Skeletal muscle satellite cell (primary cell): ENCODE measurements around the gene CLMN.
A peak's percentile ranks its signal among the peaks of the same experiment; 100 is the strongest.

Experiments
- H3K27me3 ChIP-seq: 2 replicates; pipeline ENCODE4 v1.7.0; 2013; ENCODE audit warnings: low read length; ENCODE audit not compliant: control insufficient read depth, insufficient read depth
- H3K36me3 ChIP-seq: 2 replicates; pipeline ENCODE4 v1.7.0; 2013; ENCODE audit warnings: mild to moderate bottlenecking, control low read depth, low read length; ENCODE audit not compliant: insufficient read depth
- H3K4me1 ChIP-seq: 2 replicates; pipeline ENCODE4 v1.7.0; 2013; ENCODE audit warnings: low read length; ENCODE audit not compliant: control insufficient read depth, insufficient read depth
- H3K4me2 ChIP-seq: 2 replicates; pipeline ENCODE4 v1.7.0; 2013; ENCODE audit warnings: mild to moderate bottlenecking, low read length
- H3K4me3 ChIP-seq: 2 replicates; pipeline ENCODE4 v1.7.0; 2013; ENCODE audit warnings: low read length
- H3K9ac ChIP-seq: 2 replicates; pipeline ENCODE4 v1.7.0; 2013; ENCODE audit warnings: mild to moderate bottlenecking, low read depth, low read length, moderate library complexity
- H3K9me3 ChIP-seq: replicated peaks from 2 replicates; pipeline ENCODE4 v1.7.0; 2013; ENCODE audit warnings: mild to moderate bottlenecking, control low read depth, low read length

CLMN gene

GRCh38 chr14:95227279-95227860, 92.3 kb downstream of the CLMN start:
- peak overlapping the region; percentile 29 for H3K4me3 ChIP-seq
- no peak overlapping the region for H3K9ac ChIP-seq
- peaks cover 11% of the 10 kb centered on the region for H3K4me1 ChIP-seq
- H3K4me2 ChIP-seq, result peak overlapping the region; percentile 48
- H3K9me3 ChIP-seq, result no peaks in the 10 kb centered on the region
- H3K27me3 ChIP-seq, result peaks cover 7% of the 10 kb centered on the region
- H3K36me3 ChIP-seq, result no peaks in the 10 kb centered on the region

- H3K36me3 ChIP-seq, result no peaks in the 10 kb centered on the region
- H3K4me2 ChIP-seq, result peak overlapping the region; percentile 48
- no peak overlapping the region for H3K9ac ChIP-seq
- peaks cover 7% of the 10 kb centered on the region for H3K27me3 ChIP-seq
- H3K4me1 ChIP-seq, result peaks cover 16% of the 10 kb centered on the region
- no peaks in the 10 kb centered on the region for H3K9me3 ChIP-seq
- H3K4me3 ChIP-seq, result peak overlapping the region; percentile 29
Measured at GRCh38 chr14:95226801-95227200, 92.9 kb downstream of the CLMN start.

DNA sequence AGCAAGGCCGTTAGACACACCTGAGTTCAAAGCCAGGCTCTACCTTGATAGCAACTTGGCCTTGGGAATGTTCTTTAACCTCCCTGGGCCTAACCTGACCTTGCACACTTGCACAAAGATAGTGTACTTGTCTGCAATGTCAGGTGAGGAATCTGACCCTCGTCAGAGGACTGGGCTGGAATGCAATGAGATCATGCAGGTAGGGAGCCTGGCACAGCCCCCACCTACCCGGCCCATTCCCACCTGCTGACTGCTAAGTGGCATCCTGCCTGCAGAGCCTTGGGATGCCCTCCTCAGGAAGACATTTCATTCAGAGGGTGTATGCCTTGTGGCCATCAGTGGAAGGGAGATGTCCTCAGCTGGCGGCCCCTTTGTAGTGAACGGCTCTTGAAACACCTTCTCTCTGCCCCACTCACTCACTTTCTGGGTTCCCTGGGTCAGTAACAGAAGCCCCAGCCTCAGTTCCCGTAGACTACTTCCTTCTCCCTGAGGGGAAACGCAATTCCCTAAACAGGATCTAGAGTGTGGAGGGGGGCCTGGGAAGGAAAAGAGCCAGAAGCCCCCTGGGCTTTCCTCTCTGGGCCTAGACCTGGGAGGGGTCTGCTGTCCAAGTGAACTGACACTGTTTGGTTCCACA, 94.3 kb downstream of the CLMN start:
- no peaks in the 10 kb centered on the region for H3K36me3 ChIP-seq
- no peak overlapping the region for H3K4me2 ChIP-seq
- no peak overlapping the region for H3K4me3 ChIP-seq
- H3K27me3 ChIP-seq, result peaks cover 5% of the 10 kb centered on the region
- H3K9me3 ChIP-seq, result no peaks in the 10 kb centered on the region
- H3K4me1 ChIP-seq, result peaks cover 17% of the 10 kb centered on the region
- no peak overlapping the region for H3K9ac ChIP-seq

- Histone ChIP-seq H3K27me3 (no peaks in the 10 kb centered on the region), H3K36me3 (no peaks in the 10 kb centered on the region), H3K4me3 (no peak overlapping the region), H3K4me2 (no peak overlapping the region), H3K9ac (no peak overlapping the region), H3K4me1 (peaks cover 17% of the 10 kb centered on the region), H3K9me3 (no peaks in the 10 kb centered on the region)
Measured at GRCh38 chr14:95222870-95223398, 96.8 kb downstream of the CLMN start.

GRCh38 chr14:95222151-95222631, 97.5 kb downstream of the CLMN start:
- Histone ChIP-seq H3K4me3 (no peak overlapping the region), H3K4me1 (peaks cover 11% of the 10 kb centered on the region), H3K27me3 (no peaks in the 10 kb centered on the region), H3K9me3 (no peaks in the 10 kb centered on the region), H3K36me3 (no peaks in the 10 kb centered on the region), H3K9ac (no peak overlapping the region), H3K4me2 (peak overlapping the region; percentile 28)

DNA sequence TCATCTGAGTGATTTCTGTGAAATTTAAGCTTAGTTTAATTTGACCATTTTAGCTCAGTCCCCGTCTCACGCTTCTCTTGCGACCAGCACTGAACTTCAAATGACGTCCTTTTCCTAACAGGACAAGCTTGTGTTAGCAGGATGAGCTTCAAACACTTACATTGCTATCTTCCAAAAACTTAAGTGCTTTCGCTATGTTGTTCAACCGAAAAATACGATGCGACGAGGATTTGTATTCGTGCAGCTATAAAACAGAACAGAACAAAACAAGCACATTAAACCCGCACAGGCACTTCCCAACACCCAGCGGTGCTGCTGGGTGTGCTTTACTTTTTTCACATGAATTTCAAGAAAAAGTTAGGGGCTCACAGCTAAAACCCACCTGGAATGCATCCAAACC, 98.2 kb downstream of the CLMN start:
- Histone ChIP-seq H3K36me3 (no peaks in the 10 kb centered on the region), H3K4me1 (peaks cover 9% of the 10 kb centered on the region), H3K27me3 (no peaks in the 10 kb centered on the region), H3K9ac (no peak overlapping the region), H3K9me3 (no peaks in the 10 kb centered on the region), H3K4me3 (no peak overlapping the region), H3K4me2 (peak overlapping the region; percentile 28)

DNA sequence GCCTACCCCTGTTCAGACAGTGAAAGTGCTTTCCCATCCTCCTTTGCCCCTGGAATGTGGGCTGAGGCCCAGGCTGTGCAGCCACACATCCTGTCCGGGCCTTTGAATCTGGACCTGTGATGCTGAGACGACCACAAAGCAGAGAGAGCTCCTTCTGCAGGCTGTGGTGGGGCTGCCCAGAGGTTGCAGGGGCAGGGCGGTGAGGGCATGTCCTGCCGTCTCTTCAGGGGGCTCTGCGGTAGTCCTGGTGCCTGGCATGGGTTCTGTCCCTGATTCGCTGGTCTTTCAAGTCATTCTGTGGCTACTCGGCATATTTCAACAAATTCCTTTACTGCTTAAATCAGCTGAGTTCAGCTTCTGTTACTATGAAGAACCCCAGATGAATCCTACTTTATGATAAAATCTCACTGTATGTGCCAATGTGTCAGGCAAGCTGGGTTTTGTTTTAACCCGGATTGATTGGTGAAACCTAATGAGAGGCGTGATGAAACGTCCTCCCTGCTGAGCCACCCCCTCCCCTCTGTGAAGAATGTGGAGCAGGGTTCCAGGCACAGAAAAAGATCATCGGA, 99.0 kb downstream of the CLMN start:
- no peaks in the 10 kb centered on the region for H3K27me3 ChIP-seq
- H3K4me3 ChIP-seq, result no peak overlapping the region
- no peaks in the 10 kb centered on the region for H3K36me3 ChIP-seq
- H3K9ac ChIP-seq, result no peak overlapping the region
- H3K4me2 ChIP-seq, result no peak overlapping the region
- peaks cover 9% of the 10 kb centered on the region for H3K4me1 ChIP-seq
- H3K9me3 ChIP-seq, result no peaks in the 10 kb centered on the region

DNA sequence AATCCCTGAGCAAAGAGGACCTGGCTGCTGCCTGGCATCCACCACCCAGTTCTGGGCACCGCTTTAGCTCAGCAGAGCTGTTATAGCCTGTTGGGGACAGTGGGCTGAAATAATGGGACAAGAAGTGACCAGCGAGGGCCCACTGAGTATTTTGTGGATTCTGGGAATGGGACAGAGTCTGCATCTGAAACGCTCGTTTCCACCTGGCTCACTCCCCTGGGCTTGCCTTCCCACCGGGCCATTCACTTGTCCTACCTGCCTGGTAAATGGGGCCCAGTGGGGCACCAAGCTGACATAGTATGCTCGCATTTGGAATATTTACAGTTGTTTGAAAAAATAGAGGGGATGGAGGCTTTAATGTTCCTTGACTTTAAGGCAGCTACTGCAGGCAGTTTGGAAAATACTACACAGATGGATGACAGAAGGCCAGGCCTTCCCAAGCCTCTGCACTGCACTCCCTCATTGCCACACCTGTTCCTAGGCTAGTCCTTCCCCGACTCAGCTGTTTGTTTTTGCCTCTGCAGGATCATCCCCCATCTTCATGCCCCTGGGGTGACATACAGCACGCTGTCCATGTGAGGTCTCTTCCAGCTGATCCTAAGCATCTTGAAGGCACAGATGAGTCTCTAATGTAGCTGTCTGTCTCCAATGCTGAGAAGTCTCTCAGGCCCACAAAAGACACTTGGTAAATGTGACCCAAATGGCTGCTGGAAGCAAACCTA, 101.1 kb downstream of the CLMN start:
- Histone ChIP-seq H3K4me2 (no peak overlapping the region), H3K27me3 (no peaks in the 10 kb centered on the region), H3K9me3 (no peaks in the 10 kb centered on the region), H3K4me3 (no peak overlapping the region), H3K36me3 (no peaks in the 10 kb centered on the region), H3K9ac (no peak overlapping the region), H3K4me1 (peaks cover 9% of the 10 kb centered on the region)

GRCh38 chr14:95218006-95218405, 101.7 kb downstream of the CLMN start:
- no peaks in the 10 kb centered on the region for H3K27me3 ChIP-seq
- no peaks in the 10 kb centered on the region for H3K36me3 ChIP-seq
- H3K4me1 ChIP-seq, result peaks cover 9% of the 10 kb centered on the region
- no peak overlapping the region for H3K9ac ChIP-seq
- H3K4me3 ChIP-seq, result no peak overlapping the region
- no peak overlapping the region for H3K4me2 ChIP-seq
- no peaks in the 10 kb centered on the region for H3K9me3 ChIP-seq

- no peaks in the 10 kb centered on the region for H3K36me3 ChIP-seq
Measured at GRCh38 chr14:95217391-95217900, 102.3 kb downstream of the CLMN start.

DNA sequence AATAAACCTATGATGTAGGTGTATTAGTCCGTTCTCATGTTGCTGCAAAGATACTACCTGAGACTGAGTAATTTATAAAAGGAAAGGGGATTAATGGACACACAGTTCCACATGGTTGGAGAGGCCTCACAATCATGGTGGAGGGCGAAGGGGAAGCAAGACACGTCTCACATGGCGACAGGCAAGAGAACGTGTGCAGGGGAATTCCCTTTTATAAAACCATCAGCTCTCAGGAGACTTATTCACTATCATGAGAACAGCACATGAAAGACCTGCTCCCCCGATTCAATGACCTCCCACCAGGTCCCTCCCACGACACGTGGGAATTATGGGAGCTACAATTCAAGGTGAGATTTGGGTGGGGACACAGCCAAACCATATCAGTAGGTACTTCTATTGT, 103.7 kb downstream of the CLMN start:
- H3K4me1 ChIP-seq, result no peaks in the 10 kb centered on the region
- H3K27me3 ChIP-seq, result no peaks in the 10 kb centered on the region

More at GRCh38 chr14:95217391-95217900, 102.3 kb downstream of the CLMN start:
- Histone ChIP-seq H3K4me3 (no peak overlapping the region), H3K9me3 (no peaks in the 10 kb centered on the region), H3K4me1 (peaks cover 7% of the 10 kb centered on the region), H3K9ac (no peak overlapping the region), H3K4me2 (no peak overlapping the region), H3K27me3 (no peaks in the 10 kb centered on the region)

More for the DNA sequence above, 103.7 kb downstream of the CLMN start:
- Histone ChIP-seq H3K4me2 (no peak overlapping the region), H3K36me3 (no peaks in the 10 kb centered on the region), H3K4me3 (no peak overlapping the region), H3K9me3 (no peaks in the 10 kb centered on the region), H3K9ac (no peak overlapping the region)
